ENCODE results near the gene SPX. TPM values are rescaled to one million over a fixed set of nuclear protein-coding genes. Genes with fewer than 3 reads are reported as not detected.
A peak's percentile ranks its signal among the peaks of the same experiment; 100 is the strongest.

Gene SPX
- total RNA-seq, 2 experiments from 2014 or later, result 0.20 TPM; not detected in 1

GRCh38 chr12:21542403-21542802 lies 16.3 kb downstream of the SPX start:
- CTCF ChIA-PET, result interaction anchor here (0.7 kb wide), 1 partner anchor 33 kb away, joined by 3 read pairs; no protein-coding TSS in a partner anchor
- no peak for TF ChIP-seq CTCF (IDR thresholded peaks at IDR 0.05)
- POLR2A ChIA-PET, result no interaction called here
- ATAC-seq (no peak), DNase-seq (no peak)
- intact Hi-C loops (cut with micrococcal nuclease), result no loop called here
- Mint-ChIP-seq H3K4me1 (ENCODE audit: low read depth) (peaks cover 2% of the 10 kb centered on the region), H3K27ac (no peak overlapping the region), H3K27me3 (peaks cover 3% of the 10 kb centered on the region), H3K9me3 (no peaks in the 10 kb centered on the region), H3K4me3 (no peak overlapping the region), H3K36me3 (ENCODE audit: low read depth) (no peaks in the 10 kb centered on the region)

GRCh38 chr12:21543151-21543550 lies 17.1 kb downstream of the SPX start:
- Mint-ChIP-seq H3K9me3 (no peaks in the 10 kb centered on the region), H3K36me3 (ENCODE audit: low read depth) (no peaks in the 10 kb centered on the region), H3K4me1 (ENCODE audit: low read depth) (peaks cover 10% of the 10 kb centered on the region), H3K27ac (no peak overlapping the region), H3K4me3 (no peak overlapping the region), H3K27me3 (peaks cover 3% of the 10 kb centered on the region)
- ChIA-PET CTCF (interaction anchor here (0.7 to 1.0 kb wide), 2 partner anchors 34 to 247 kb away, joined by 3 read pairs; no protein-coding TSS in a partner anchor), POLR2A (no interaction called here)
- no peak for TF ChIP-seq CTCF (IDR thresholded peaks at IDR 0.05)
- ATAC-seq, result no peak
- DNase-seq, result no peak
- intact Hi-C loops (cut with micrococcal nuclease), result no loop called here

GRCh38 chr12:21545557-21545956 lies 19.5 kb downstream of the SPX start:
- CTCF ChIA-PET, result no interaction called here
- ATAC-seq (no peak), DNase-seq (no peak)
- TF ChIP-seq CTCF (IDR thresholded peaks at IDR 0.05), result no peak
- Mint-ChIP-seq H3K36me3 (ENCODE audit: low read depth) (no peaks in the 10 kb centered on the region), H3K27ac (no peak overlapping the region), H3K9me3 (no peaks in the 10 kb centered on the region), H3K27me3 (peaks cover 3% of the 10 kb centered on the region), H3K4me1 (ENCODE audit: low read depth) (peaks cover 11% of the 10 kb centered on the region), H3K4me3 (no peak overlapping the region)
- intact Hi-C loops (cut with micrococcal nuclease), result no loop called here
- POLR2A ChIA-PET, result no interaction called here

GRCh38 chr12:21546716-21547115 lies 20.6 kb downstream of the SPX start:
- intact Hi-C loops (cut with micrococcal nuclease), result no loop called here
- CTCF ChIA-PET, result no interaction called here

GRCh38 chr12:21547437-21547836 lies 21.3 kb downstream of the SPX start:
- ChIA-PET POLR2A (no interaction called here), CTCF (no interaction called here)
- H3K9me3 Mint-ChIP-seq, result no peaks in the 10 kb centered on the region
- H3K36me3 Mint-ChIP-seq (ENCODE audit: low read depth), result no peaks in the 10 kb centered on the region
- H3K27me3 Mint-ChIP-seq, result peaks cover 3% of the 10 kb centered on the region
- H3K27ac Mint-ChIP-seq, result no peak overlapping the region
- H3K4me1 Mint-ChIP-seq (ENCODE audit: low read depth), result peaks cover 11% of the 10 kb centered on the region
- no peak for TF ChIP-seq CTCF (IDR thresholded peaks at IDR 0.05)
- DNase-seq (peak; percentile 49), ATAC-seq (peak; percentile 77)
- H3K4me3 Mint-ChIP-seq, result no peak overlapping the region
- intact Hi-C loops (cut with micrococcal nuclease), result no loop called here

More at GRCh38 chr12:21546716-21547115, 20.6 kb downstream of the SPX start:
- peaks cover 11% of the 10 kb centered on the region for H3K4me1 Mint-ChIP-seq (ENCODE audit: low read depth)
- no peaks in the 10 kb centered on the region for H3K9me3 Mint-ChIP-seq
- no peak overlapping the region for H3K4me3 Mint-ChIP-seq
- DNase-seq (no peak), ATAC-seq (no peak)
- no peak for TF ChIP-seq CTCF (IDR thresholded peaks at IDR 0.05)
- no peak overlapping the region for H3K27ac Mint-ChIP-seq
- POLR2A ChIA-PET, result no interaction called here
- peaks cover 3% of the 10 kb centered on the region for H3K27me3 Mint-ChIP-seq
- no peaks in the 10 kb centered on the region for H3K36me3 Mint-ChIP-seq (ENCODE audit: low read depth)

All from activated CD8-positive, alpha-beta T cell treated with anti-CD3 and anti-CD28 coated beads for 36 hours (primary cell).